GM13976 (cell line): ENCODE data around the gene GLYR1.

Source experiments
- DNase-seq: peaks from one replicate; pipeline ENCODE4 v3.0.0; 2012; ENCODE audit warnings: low spot score
- CTCF ChIP-seq: IDR thresholded peaks from 2 replicates; pipeline ENCODE4 v1.5.1; 2012; ENCODE audit warnings: borderline replicate concordance, mild to moderate bottlenecking; ENCODE audit not compliant: insufficient read depth; ENCODE audit errors: extremely low read depth, missing control alignments, control extremely low read depth
- in situ Hi-C: fragments of 300-500 bp; cut with MboI; formaldehyde crosslinking; loops from one replicate; pipeline ENCODE4 v1.12.0; 2022; ENCODE audit warnings: low sequenced_read_pairs, mixed read lengths, inconsistent platforms; ENCODE audit not compliant: unreplicated experiment

The GLYR1 gene

DNA sequence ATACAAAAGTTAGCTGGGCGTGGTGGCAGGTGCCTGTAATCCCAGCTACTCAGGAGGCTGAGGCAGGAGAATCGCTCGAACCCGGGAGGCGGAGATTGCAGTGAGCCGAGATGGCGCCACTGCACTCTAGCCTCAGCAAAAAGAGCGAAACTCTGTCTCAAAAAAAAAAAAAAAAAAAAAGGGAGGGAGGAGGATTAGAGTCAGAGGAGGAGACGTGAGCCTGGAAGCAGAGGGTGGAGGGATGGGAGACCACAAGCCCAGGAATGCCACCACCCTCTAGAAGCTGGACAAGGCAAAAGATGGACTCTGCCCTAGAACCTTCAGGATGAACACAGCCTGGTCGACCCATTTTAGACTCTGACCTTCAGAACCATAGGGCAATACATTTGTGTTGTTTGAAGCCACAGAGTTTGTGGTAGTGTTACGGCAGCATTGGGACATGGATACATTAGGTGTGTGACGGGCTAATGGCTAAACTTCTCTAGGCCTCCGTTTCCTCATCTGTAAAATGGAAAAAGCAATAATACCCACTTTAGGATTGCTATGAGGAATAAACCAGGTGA is 54.1 kb downstream of the GLYR1 start:
- TF ChIP-seq CTCF, result no peak
- no peak for DNase-seq
- in situ Hi-C loops, result no loop called here

GRCh38 chr16:4790871-4791270 is 56.2 kb downstream of the GLYR1 start:
- in situ Hi-C loops, result no loop called here
- no peak for TF ChIP-seq CTCF
- DNase-seq, result no peak

DNA sequence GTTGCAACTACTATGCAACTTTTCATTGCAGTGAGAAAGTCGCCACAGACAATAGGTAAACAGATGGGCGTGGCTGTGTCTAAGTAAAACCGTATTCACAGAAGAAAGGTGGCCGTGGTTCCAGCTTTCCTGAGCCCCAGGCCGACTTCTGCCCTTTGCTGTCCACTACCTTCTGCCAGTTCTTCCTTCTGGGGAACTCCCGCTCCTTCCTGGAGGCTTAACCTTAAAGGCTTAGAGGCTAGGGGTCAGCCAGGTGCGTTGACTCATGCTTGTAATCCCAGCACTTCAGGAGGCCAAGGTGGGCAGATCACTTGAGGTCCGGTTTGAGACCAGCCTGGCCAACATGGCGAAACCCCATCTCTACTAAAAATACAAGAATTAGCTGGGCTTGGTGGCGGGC is 56.8 kb downstream of the GLYR1 start:
- no peak for DNase-seq
- TF ChIP-seq CTCF, result no peak
- in situ Hi-C loops, result no loop called here

GRCh38 chr16:4788910-4789309 is 58.2 kb downstream of the GLYR1 start:
- DNase-seq, result no peak
- in situ Hi-C loops, result no loop called here
- no peak for TF ChIP-seq CTCF

- TF ChIP-seq CTCF, result no peak
- in situ Hi-C loops, result no loop called here
- no peak for DNase-seq
These were observed 58.6 kb downstream of the GLYR1 start for GRCh38 chr16:4788489-4788889.

- no peak for DNase-seq
- no peak for TF ChIP-seq CTCF
- in situ Hi-C loops, result no loop called here
These were observed 59.2 kb downstream of the GLYR1 start, which contains the start of gene SEPTIN12 for GRCh38 chr16:4787627-4788482. Gene SEPTIN12, minus strand, starts transcription at chr16:4788345. Its CDS starts 700 bp downstream, at chr16:4787645.
